PC-3 (cell line): ENCODE measurements around the gene ZC3H4. TPM values are rescaled to one million over a fixed set of nuclear protein-coding genes. Genes with fewer than 3 reads are reported as not detected.
"Not testable (repeated sequence)": the region's sequence is repeated elsewhere in the genome, so short reads cannot be mapped to it uniquely, and the experiment has no call there.

Source experiments
- ATAC-seq: fragments of 200-7000 bp; cut with Tn5 transposase; 2 replicates; pipeline ENCODE4 v1.9.1; 2020; ENCODE audit warnings: mild to moderate bottlenecking, moderate library complexity
- BruUV-seq: library from RNA; stranded (reverse); fragments of 400-500 nt; replicated peaks from 2 replicates; lab custom pipeline; 2021; lab: Mats Ljungman, UMichigan
- CTCF ChIA-PET: fragments of 300-600 bp; sonication (Branson Sonifier 250); formaldehyde crosslinking; loops from one replicate; lab custom pipeline; 2022; ENCODE audit warnings: antibody characterized with exemption; lab: Charles Lee
- POLR2A ChIA-PET: fragments of 300-600 bp; sonication (Branson Sonifier 250); formaldehyde crosslinking; loops from one replicate; lab custom pipeline; 2022; ENCODE audit warnings: antibody characterized with exemption; ENCODE audit not compliant: unreplicated experiment; lab: Charles Lee
- DNase-seq: peaks from one replicate; pipeline ENCODE4 v3.0.0-alpha.2; 2015
- H2AFZ ChIP-seq: fragments of 300-600 bp; sonication (generic); 2 replicates; pipeline ENCODE4 v1.6.0; 2016; ENCODE audit warnings: antibody characterized with exemption, low read length
- H3F3A ChIP-seq: fragments of 300-600 bp; sonication (generic); one replicate; pipeline ENCODE4 v1.6.0; 2017; ENCODE audit warnings: antibody characterized with exemption, low read length, control low read depth, mild to moderate bottlenecking; ENCODE audit not compliant: unreplicated experiment
- H3K27ac ChIP-seq: fragments of 300-600 bp; sonication (generic); 2 replicates; pipeline ENCODE4 v1.5.1; 2016; ENCODE audit warnings: mild to moderate bottlenecking, low read length
- H3K27me3 ChIP-seq: fragments of 300-600 bp; sonication (generic); 2 replicates; pipeline ENCODE4 v1.6.1; 2016; ENCODE audit warnings: low read length, mixed read lengths
- H3K36me3 ChIP-seq: fragments of 300-600 bp; sonication (generic); 2 replicates; pipeline ENCODE4 v1.6.1; 2016; ENCODE audit warnings: low read depth, mixed run types, low read length, mixed read lengths
- H3K4me1 ChIP-seq: fragments of 300-600 bp; sonication (generic); 2 replicates; pipeline ENCODE4 v1.5.1; 2016; ENCODE audit warnings: low read length; ENCODE audit not compliant: insufficient read depth
- H3K4me2 ChIP-seq: fragments of 300-600 bp; sonication (generic); 2 replicates; pipeline ENCODE4 v1.6.0; 2016; ENCODE audit warnings: low read length
- H3K4me3 ChIP-seq: fragments of 300-600 bp; sonication (generic); 2 replicates; pipeline ENCODE4 v1.5.1; 2016; ENCODE audit warnings: mild to moderate bottlenecking, low read length, mixed read lengths
- H3K79me2 ChIP-seq: fragments of 300-600 bp; sonication (generic); 2 replicates; pipeline ENCODE4 v1.6.1; 2017; ENCODE audit warnings: low read length, mixed read lengths
- H3K9ac ChIP-seq: fragments of 300-600 bp; sonication (generic); 2 replicates; pipeline ENCODE4 v1.6.0; 2016; ENCODE audit warnings: mild to moderate bottlenecking, low read length
- H3K9me2 ChIP-seq: fragments of 300-600 bp; sonication (generic); replicated peaks from 2 replicates; pipeline ENCODE4 v1.6.1; 2016; ENCODE audit warnings: mixed run types, low read length, mixed read lengths
- H3K9me3 ChIP-seq: fragments of 300-600 bp; sonication (generic); 2 replicates; pipeline ENCODE4 v1.6.1; 2016; ENCODE audit warnings: low read length, mixed read lengths
- H4K20me1 ChIP-seq: fragments of 300-600 bp; sonication (generic); 2 replicates; pipeline ENCODE4 v1.6.1; 2016; ENCODE audit warnings: low read length, mixed read lengths
- EZH2 ChIP-seq: fragments of 300-600 bp; sonication (generic); IDR thresholded peaks from one replicate; pipeline ENCODE4 v1.6.1; 2017; ENCODE audit warnings: antibody characterized with exemption, mild to moderate bottlenecking, low read length; ENCODE audit not compliant: unreplicated experiment
- EZH2phosphoT487 ChIP-seq: fragments of 300-600 bp; sonication (generic); IDR thresholded peaks from 2 replicates; pipeline ENCODE4 v1.6.1; 2018; ENCODE audit warnings: mild to moderate bottlenecking, antibody characterized with exemption, low read length, borderline replicate concordance
- intact Hi-C: fragments of 100-400 bp; cut with micrococcal nuclease; formaldehyde crosslinking; loops from 2 replicates; pipeline ENCODE4 v1.9.0; 2023
- total RNA-seq: library from RNA; depleted of rRNA; stranded (reverse); fragments of >200 nt; gene quantifications from 2 replicates; pipeline ENCODE4 v1.2.3, GENCODE V29; 2014
- TF ChIP-seq, protein P1 (sequence below): fragments of 300-600 bp; sonication (generic); conservative IDR thresholded peaks from 2 replicates; pipeline ENCODE4 v1.5.1; 2017; ENCODE audit warnings: antibody characterized with exemption, low read depth, mild to moderate bottlenecking, low read length

Gene ZC3H4
- total RNA-seq, 1 experiment from 2014 or later, result 13.4 TPM

DNA sequence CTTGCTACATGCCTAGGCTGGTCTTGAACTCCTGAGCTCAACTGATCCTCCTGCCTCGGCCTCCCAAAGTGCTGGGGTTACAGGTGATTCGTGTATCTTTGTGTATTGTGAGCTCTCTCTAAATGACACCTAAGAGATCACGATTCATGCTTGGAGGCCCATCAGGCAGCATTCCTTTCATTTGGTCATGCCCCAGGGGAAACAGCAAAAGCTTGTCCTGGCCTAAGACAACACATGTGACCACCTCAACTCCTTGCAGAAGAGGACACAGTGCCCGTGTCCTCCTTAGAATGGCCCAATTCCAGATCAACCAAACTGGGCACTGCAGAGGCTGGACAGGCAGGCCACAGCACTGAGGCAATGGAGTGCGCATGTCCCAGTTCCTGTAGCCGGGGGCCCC lies 32.5 kb downstream of the ZC3H4 start:
- peak; percentile 12 for DNase-seq
- Histone ChIP-seq H4K20me1 (no peaks in the 10 kb centered on the region), H3K9ac (no peak overlapping the region), H3K27me3 (no peaks in the 10 kb centered on the region), H3K9me2 (no peaks in the 10 kb centered on the region), H3K4me2 (no peak overlapping the region), H3K9me3 (no peaks in the 10 kb centered on the region), H3K4me3 (no peak overlapping the region), H3K27ac (no peak overlapping the region), H3K36me3 (peaks cover 28% of the 10 kb centered on the region), H3K4me1 (peaks cover 5% of the 10 kb centered on the region; the same call in 1 of the 2 replicates), H3F3A (no peaks in the 10 kb centered on the region), H2AFZ (no peak overlapping the region), H3K79me2 (no peaks in the 10 kb centered on the region)
- CTCF ChIA-PET, result no interaction called here
- ATAC-seq, result no peak
- TF ChIP-seq EZH2phosphoT487 (no peak), EZH2 (no peak)
- TF ChIP-seq, protein P1, sequence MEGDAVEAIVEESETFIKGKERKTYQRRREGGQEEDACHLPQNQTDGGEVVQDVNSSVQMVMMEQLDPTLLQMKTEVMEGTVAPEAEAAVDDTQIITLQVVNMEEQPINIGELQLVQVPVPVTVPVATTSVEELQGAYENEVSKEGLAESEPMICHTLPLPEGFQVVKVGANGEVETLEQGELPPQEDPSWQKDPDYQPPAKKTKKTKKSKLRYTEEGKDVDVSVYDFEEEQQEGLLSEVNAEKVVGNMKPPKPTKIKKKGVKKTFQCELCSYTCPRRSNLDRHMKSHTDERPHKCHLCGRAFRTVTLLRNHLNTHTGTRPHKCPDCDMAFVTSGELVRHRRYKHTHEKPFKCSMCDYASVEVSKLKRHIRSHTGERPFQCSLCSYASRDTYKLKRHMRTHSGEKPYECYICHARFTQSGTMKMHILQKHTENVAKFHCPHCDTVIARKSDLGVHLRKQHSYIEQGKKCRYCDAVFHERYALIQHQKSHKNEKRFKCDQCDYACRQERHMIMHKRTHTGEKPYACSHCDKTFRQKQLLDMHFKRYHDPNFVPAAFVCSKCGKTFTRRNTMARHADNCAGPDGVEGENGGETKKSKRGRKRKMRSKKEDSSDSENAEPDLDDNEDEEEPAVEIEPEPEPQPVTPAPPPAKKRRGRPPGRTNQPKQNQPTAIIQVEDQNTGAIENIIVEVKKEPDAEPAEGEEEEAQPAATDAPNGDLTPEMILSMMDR, result no peak
- POLR2A ChIA-PET, result interaction anchor here (1.2 kb wide), 1 partner anchor 32 kb away, joined by 3 read pairs; the partner anchor contains the start of gene ZC3H4
- intact Hi-C loops, result no loop called here
- BruUV-seq, result no TSS peak

DNA sequence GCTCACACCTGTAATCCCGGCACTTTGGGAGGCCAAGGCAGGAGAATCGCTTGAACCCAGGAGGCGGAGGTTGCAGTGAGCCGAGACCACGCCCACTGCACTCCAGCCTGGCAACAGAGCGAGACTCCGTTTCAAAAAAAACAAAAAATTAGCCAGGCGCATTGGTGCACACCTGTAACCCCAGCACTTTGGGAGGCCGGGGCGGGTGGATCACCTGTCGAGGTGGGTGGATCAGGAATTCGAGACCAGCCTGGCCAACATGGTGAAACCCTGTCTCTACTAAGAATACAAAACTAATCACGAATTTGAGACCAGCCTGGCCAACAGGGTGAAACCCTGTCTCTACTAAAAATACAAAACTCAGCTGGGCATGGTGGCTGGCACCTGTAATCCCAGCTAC lies 35.2 kb downstream of the ZC3H4 start:
- BruUV-seq, H3F3A ChIP-seq, H3K9me2 ChIP-seq, H3K27ac ChIP-seq, ATAC-seq, H3K4me2 ChIP-seq, H3K9me3 ChIP-seq, H3K27me3 ChIP-seq, H2AFZ ChIP-seq, H3K4me1 ChIP-seq, H3K9ac ChIP-seq, H3K79me2 ChIP-seq, H4K20me1 ChIP-seq, DNase-seq, H3K4me3 ChIP-seq, POLR2A ChIA-PET: not testable (repeated sequence)
- intact Hi-C loops, result loop anchor here (5.0 kb wide), 1 partner anchor 34 kb away; the partner anchor contains the start of gene ZC3H4
- CTCF ChIA-PET, result interaction anchor here (1.0 kb wide), 1 partner anchor 50 kb away, joined by 3 read pairs; no protein-coding TSS in a partner anchor
- H3K36me3 ChIP-seq, result peaks cover 20% of the 10 kb centered on the region

DNA sequence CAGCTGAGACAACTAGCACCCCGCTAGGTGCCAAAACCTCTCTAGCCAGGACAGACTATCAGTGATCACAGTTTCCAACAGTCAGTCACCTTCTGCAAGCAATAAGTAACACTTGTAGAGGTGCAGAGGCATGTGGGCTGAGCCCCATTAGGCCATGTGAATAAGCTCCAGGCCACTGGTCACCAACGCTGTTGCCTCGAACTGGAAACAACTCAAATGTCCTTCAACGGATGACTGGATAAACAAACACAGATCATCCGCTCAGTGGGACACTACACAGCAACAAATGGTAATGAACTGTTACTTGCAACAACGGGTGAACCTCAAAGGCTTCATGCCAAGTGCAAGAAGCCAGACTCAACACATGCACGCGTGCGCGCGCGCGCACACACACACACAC lies 37.6 kb downstream of the ZC3H4 start:
- no peak overlapping the region for H3K9ac ChIP-seq
- no peaks in the 10 kb centered on the region for H3K27me3 ChIP-seq
- DNase-seq (no peak), ATAC-seq (no peak)
- H3K4me1 ChIP-seq, result peaks cover 5% of the 10 kb centered on the region; the same call in 1 of the 2 replicates
- peaks cover 7% of the 10 kb centered on the region; the same call in 1 of the 2 replicates for H3K79me2 ChIP-seq
- ChIA-PET POLR2A (no interaction called here), CTCF (no interaction called here)
- peaks cover 12% of the 10 kb centered on the region; the same call in 1 of the 2 replicates for H3K36me3 ChIP-seq
- intact Hi-C loops, result loop anchor here (5.0 kb wide), 1 partner anchor 36 kb away; the partner anchor contains the start of gene ZC3H4
- H3K4me3 ChIP-seq, result no peak overlapping the region
- H3K9me3 ChIP-seq, result no peaks in the 10 kb centered on the region
- no peaks in the 10 kb centered on the region for H4K20me1 ChIP-seq
- TF ChIP-seq EZH2phosphoT487, result no peak
- TF ChIP-seq, protein P1, result no peak
- no peak for TF ChIP-seq EZH2
- H3K9me2 ChIP-seq, result no peaks in the 10 kb centered on the region
- H2AFZ ChIP-seq, result no peak overlapping the region
- no peaks in the 10 kb centered on the region for H3F3A ChIP-seq
- H3K27ac ChIP-seq, result no peak overlapping the region
- no peak overlapping the region for H3K4me2 ChIP-seq
- BruUV-seq, result no TSS peak
